Measurements from ENCODE around the gene ZDHHC21.

ZDHHC21 gene, protein sequence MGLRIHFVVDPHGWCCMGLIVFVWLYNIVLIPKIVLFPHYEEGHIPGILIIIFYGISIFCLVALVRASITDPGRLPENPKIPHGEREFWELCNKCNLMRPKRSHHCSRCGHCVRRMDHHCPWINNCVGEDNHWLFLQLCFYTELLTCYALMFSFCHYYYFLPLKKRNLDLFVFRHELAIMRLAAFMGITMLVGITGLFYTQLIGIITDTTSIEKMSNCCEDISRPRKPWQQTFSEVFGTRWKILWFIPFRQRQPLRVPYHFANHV

DNA sequence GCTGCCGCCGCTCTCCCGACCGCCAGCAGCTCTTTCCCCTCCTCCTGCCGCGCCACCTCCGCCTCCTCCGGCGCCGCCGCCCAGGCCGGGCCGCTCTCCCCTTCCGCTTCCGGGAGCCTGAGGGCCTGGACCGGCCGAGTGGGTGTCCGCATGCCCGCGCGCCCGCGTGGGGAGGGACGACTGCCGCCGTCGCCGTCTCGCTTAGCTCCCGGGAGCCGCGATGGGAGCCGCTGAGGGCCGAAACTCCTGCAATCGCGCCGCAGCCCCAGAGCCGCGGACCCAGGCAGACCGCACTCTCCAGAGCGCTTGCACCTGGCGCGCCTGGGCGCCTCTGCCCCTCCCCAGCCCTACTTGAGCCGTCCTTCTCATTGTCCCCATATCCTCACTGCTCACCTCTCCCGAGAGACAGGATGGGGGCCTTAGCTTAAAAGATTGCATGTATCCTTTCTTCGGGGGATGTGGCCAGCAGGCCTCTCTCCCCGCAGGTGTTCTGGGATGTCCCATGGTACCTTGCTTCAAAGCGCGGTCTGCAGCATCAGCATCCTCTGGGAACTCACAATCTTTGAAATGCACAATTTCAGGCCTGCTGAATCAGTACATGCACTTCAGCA is at the start of gene ZDHHC21:
TSS of gene ZDHHC21 (minus strand) at position 182 of the 611 bp plus-strand sequence. CDS start 19,092 bp downstream, outside the sequence.
- DNase-seq (ENCODE audit: low read depth, low spot score), result peak; percentile 80

DNA sequence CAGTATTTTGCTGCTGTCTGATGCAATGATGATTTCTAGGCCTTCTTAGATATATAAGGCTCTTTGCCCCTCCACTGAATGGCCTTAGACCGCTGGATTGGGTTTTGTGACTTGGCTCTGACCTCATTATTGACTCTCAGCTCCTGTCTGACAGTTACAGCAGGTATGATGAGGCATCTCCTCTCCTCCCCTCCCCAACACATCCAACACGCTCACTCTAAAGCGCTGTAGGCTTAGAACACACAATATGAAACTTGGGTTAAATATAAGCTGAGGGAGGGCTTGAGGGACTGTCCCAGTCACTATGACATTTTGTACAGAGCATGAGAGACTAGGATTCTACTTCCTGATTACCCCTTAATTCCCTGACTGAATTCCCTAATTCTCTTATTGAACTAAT is 48.1 kb upstream of the ZDHHC21 start:
- no peak for DNase-seq (ENCODE audit: low read depth, low spot score)

DNA sequence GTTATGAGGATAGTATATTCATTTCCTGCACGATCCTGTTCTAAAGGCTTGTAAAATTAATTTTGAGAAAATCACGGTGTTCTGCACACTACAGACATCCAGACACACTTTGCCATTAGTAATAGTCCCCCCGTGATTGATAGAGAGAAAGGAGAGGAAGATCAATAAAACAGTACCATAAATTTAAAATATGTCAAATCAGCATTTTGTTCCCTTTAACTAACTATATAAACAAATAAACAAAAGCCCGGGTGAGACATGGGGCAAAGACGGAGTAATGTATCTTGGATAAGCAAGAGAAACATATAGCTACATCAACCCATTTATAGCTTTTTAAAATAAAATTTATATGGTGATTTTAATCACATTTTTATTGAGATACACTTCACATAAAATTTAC is 39.9 kb upstream of the ZDHHC21 start:
- DNase-seq (ENCODE audit: low read depth, low spot score), result no peak

DNA sequence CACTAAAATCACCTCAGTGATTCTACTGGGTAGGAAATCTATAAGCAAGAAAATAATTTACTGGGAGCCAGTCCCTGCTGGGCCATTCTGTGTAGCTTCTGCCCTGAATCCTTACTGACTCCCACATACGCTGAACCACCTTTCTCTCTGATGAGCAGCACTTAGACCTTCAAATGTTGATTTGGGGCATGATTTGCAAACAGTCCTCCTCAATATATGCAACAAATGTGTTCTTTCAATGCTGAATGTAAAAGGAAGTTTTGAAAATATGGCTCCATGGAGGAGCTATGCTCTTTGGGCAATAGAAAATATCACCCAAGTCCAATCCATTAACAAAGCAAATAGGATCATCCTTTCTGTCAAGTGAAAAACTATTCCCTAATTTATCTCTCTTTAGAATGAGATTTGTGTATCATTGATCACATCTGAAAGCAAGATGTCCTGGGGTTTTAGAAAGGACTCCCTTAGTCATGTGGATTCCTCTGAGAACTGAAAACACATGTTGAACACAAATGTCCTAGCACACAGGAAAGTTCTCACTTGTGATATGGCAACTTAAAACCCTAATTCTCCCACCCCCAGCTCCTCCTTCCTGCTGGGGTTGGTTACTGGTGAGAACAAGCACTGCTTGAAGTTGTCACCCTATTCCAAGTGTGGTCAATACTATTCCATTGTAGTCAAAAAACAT is 38.2 kb upstream of the ZDHHC21 start:
- DNase-seq (ENCODE audit: low read depth, low spot score), result no peak

DNA sequence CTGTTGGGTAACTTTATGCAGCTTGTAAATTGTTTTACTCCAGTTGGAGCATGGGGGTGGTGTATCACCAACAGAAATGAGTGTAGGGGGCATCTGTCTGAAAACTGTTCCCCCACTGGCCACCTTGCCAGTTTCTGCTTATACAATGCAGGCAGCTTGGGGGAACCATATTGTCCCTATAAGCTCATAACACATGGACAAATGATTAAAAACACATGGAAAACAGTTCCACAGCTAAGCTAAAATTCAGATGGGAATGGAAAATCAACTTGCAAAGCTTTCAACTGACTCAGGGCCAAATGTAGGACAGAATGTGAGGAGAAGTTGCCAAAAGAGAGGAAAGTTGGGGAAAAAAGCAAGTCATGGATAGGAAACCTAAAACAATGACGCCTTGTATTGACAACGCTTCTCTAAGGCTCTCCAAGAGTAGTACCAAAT is 37.2 kb upstream of the ZDHHC21 start:
- no peak for DNase-seq (ENCODE audit: low read depth, low spot score)

DNA sequence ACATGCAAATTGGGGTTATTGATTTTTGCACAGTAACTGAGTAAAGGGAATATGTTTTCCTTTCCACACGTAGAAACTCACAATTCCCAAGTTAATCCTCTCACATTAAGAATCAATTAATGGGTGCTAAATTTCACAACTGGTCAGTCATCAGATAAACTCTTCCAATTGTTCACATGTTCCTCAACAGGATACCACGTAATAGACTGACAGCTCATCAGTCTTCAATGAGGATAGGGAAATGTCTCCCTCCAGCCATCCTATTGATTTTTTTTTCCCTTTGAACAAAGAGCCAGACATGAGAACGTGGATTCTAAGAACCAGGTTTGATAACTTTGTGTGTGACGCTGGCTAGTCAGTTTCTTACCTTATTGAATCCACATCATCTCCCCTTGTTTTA is 30.1 kb upstream of the ZDHHC21 start:
- no peak for DNase-seq (ENCODE audit: low read depth, low spot score)

DNA sequence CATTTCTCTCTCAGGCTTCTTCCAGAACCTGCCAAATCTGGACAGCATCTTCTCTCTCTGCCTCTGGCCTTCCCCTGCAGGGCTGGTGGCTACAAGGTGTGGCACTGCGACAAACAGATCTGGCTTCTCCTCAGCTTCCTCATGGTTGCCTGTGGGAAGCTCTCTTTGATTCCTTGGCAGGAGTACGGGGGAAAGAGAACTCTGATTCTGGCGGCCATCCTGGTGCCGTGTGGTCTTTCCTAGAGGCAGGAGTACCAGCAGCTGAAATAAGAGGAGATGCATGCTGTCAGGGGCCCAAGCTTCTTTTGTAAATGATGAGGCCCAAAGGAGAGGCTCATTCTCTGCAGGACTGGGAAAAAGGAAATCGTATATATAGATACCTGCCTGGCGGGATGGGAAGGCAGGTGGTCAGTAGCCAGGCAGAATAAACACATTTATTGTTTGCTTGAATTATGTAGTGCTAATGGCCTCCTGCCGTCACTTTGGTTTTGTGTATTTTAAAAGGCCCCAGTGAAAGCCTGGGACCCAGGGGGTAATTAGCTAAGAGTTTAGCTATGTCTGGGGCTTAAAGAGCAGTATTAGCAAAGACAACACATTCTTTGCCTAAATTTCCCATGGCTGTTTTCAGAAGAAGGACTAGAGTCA is 29.3 kb upstream of the ZDHHC21 start, which contains the start of gene CER1:
TSS of gene CER1 (minus strand) at position 343 of the 645 bp plus-strand sequence. CDS start at position 282, 61 bp downstream.
- DNase-seq (ENCODE audit: low read depth, low spot score), result no peak

DNA sequence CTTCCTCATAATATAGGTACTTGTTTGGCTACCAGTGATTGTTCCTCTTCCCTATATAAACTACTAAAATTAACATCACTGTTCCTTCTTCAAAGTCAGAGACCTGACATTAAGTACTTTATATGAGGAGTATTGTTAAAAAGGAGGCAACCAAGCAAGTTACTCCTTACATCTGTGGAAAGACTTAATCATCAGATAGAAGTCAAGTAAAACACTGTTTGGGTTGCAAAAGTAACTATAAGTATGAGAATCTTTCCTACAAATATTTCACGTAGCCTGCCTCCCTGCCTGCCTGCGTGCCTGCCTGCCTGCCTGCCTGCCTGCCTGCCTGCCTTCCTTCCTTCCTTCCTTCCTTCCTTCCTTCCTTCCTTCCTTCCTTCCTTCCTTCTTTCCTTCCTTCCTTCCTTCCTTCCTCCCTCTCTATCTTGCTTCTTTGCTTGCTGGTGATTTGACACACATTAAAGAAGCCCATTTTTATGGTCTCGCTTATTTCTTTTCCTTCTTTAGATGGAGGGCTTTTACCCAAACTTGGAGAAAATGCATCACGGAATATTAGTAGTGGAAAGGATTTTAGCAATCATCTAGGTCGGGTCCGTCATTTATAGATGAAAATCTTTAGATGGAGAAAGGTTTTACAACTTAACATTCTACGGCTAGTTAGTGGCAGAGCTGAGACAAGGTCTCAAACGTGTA is 26.1 kb upstream of the ZDHHC21 start:
- DNase-seq (ENCODE audit: low read depth, low spot score), result no peak

DNA sequence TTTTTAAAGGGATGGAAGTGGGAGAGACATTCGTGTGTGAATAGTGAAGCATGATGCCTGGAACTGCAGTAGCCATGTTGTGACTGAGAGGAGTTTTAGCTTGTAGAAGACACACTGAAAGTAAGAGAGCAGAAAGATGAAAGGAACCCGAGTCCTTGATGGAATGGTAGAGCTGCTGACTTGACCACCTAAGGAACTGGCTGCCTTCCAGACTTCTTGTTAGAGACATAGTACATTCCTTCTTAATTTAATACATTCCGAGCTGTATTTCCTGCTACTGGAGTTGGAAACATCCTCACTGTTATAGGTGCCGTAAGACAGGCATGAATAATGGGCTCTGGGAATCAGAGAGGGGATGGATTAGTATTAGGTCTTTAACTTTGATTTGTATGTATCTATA is 21.9 kb upstream of the ZDHHC21 start:
- peak; percentile 51 for DNase-seq (ENCODE audit: low read depth, low spot score)

DNA sequence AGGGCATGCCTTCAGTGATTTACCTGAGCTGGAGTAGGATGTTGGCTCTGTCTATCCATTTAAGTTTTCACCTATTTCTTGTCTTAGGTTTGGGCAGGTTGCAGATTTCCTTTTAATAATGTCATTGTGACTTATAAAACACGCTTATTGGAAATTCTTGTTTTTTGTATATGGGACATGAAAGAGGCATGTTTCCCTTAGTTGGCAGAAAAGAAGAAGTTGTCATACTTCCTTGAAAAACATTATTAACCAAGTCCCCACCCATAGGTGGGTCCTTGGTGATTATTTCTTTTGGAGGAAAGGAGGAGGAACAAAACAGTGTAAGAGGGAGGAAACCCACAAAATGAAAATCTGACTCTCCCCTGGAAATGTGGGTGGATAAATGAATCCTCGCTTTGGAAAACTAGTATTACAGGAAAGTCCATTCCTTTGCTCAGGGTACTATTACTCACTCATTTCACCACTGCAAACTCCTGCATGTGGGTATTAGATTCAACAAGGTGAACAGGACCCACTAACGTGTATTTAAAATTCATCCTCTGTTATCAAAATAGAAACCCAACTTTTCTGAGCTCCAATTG is 20.0 kb upstream of the ZDHHC21 start:
- DNase-seq (ENCODE audit: low read depth, low spot score), result no peak

DNA sequence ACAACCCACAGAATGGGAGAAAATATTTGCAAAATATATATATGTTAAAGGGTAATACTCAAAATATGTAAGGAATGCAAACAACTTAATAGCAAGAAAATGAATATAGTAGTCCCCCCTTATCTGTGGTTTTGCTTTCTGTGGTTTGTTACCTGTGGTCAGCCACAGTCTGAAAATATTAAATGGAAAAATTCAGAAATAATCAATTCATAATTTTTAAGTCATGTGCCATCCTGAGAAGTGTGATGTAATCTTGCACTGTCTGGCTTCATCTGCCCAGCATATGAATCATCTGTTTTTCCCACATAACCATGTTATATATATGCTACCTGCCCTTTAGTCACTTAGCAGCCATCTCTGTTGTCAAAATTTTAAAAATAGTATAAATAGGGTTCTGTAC is 17.6 kb upstream of the ZDHHC21 start:
- DNase-seq (ENCODE audit: low read depth, low spot score), result peak; percentile 18

DNA sequence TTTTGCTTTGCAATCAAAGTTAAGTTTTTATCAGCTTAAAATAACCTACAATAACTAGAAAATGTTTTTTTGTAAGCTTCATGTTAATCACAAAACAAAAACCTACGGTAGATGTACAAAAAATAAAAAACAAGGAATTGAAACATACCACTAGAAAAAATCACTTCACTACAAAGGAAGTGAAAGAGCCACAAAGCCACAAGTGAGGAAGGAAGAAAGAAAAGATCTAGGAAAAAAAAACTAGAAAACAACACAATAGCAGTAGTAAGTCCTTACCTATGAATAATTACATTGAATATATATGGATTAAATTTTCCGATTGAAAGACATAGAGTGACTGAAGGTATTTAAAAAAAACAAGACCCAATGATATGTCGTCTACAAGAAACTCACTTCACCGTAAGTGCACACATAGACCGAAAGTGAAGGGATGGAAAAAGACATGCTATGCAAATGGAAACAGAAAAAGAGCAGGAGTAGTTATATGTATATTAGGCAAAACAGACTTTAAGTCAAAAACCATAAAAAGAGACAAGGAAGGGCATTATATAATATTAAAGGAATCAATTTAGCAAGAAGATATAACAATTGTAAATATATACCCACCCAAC is 13.4 kb upstream of the ZDHHC21 start:
- no peak for DNase-seq (ENCODE audit: low read depth, low spot score)

DNA sequence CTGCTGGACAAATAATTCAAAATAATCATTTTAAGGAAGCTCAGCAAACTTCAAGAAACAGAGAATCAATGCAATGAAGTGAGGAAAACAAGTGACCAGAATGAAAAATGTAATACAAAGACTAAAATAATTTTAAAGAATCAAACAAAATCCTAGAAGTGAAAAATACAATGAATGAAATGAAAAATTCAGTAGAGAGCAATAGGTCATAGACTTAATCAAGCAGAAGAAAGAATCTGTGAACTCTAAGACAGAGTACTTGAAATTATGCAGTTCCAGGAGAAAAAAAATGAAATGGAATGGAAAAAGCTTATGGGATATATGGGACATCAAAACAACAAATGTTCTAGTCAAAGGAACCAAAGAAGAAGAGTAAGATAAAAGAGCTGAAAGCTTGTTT is 11.8 kb upstream of the ZDHHC21 start:
- DNase-seq (ENCODE audit: low read depth, low spot score), result no peak

DNA sequence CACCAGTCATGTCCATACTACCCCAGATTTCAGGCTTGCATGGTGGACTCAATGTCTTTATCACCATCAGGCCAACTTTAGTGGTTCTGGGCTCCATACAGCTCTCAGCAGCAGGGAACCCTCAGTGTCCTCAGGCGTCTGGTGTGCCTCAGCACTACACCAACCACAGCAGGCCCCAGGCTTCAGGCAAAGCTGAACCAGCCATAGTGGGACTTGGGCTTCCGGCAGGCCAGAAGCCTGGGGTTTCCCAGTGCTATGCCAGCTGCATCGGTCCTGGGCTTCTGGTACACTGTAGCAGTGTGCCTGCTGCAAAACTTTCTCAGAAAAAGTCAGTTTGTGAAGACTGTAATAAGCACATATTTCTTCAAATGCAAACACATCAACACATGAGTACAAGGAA is 11.0 kb upstream of the ZDHHC21 start:
- no peak for DNase-seq (ENCODE audit: low read depth, low spot score)

DNA sequence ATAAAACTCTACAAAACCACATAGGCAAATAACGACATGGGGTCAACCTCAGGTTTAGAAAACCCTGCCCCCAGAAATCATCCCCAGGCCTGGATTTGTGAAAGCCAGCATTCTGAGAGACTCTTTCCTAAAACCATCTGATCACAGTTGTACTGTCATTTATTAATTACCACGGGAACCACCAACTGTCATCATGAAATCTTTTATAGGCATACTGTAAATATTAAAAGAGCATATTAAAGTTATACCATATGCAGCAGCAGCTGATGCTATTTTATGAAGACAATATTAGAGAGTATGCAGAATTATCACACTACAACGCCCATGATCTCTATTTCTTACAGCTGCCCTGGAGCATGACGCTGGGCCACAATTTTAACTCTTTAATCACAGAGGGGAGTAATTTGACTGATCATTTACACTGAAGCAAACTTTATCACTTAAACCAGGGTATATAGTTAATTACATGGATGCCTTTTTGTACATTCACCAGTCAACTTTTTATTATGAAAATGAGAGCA is 9.0 kb upstream of the ZDHHC21 start:
- DNase-seq (ENCODE audit: low read depth, low spot score), result no peak

DNA sequence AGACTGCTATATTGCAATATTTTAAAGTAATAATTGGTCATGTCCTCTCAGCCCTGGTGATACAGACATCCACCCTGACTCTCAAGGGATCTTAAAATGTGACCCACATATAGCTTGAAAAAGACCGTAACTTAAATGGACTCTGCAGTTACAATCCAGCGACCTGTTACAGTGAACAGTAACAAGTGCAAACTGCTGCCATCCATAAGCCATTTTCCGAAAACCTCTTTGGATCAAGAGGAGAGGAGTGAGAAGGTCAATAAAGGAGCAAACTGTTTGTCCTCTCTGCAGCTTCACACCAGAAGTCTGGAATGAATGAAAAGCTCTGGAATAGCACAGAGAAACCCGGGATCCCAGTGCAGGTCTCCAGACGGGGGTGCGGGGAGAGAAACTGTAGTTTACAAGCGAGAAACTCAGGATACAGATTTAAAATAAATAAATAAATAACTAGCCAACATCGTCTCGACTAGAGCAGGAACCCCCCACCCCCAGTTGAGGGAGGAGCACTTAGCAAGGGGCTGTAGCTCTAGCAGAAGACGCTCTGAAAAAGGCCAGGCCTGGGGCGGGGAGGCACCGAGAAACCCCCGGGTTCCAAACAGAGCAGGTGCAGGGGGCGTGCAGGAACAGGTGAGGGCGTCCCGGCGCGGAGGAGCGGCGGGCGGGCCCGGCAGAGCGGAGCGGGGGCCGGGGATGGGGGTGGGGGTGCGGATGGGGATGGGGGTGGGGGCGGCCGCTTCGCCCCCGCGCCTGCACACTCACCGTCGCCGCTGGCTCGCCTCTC is 572 bp downstream of the ZDHHC21 start:
- peak; percentile 46 for DNase-seq (ENCODE audit: low read depth, low spot score)

DNA sequence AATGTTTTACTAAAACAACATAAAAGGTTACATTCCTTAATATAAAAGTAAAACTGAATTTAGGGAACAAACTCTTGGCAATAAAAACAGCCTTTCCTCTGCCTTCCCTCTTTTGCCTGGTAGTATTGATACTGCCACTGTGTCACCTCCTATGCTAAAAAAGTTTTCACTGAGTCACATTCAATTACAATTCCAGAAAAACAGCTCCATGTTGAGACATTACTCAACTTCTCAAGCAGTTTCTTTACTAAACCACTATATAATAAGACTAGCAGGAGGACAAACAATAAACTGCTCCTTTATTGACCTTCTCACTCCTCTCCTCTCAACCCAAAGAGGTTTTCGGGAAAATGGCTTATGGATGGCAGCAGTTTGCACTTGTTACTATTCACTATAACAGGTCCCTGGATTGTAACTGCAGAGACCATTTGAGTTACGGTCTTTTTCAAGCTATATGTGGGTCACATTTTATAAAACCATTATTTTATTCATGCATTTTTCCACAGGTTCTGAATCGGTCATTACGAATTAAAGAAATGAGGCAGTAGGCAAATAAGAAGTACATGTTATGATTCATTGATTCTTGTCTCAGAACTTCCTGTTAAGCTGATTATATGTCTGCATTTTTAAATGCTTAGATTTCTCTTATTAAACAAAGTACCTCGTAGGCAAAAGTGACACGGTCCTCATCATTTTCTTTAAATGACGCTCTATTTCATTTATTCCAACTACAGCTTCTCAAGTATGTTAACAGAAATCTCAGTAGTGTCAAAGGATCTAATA is 2.1 kb downstream of the ZDHHC21 start:
- DNase-seq (ENCODE audit: low read depth, low spot score), result no peak

DNA sequence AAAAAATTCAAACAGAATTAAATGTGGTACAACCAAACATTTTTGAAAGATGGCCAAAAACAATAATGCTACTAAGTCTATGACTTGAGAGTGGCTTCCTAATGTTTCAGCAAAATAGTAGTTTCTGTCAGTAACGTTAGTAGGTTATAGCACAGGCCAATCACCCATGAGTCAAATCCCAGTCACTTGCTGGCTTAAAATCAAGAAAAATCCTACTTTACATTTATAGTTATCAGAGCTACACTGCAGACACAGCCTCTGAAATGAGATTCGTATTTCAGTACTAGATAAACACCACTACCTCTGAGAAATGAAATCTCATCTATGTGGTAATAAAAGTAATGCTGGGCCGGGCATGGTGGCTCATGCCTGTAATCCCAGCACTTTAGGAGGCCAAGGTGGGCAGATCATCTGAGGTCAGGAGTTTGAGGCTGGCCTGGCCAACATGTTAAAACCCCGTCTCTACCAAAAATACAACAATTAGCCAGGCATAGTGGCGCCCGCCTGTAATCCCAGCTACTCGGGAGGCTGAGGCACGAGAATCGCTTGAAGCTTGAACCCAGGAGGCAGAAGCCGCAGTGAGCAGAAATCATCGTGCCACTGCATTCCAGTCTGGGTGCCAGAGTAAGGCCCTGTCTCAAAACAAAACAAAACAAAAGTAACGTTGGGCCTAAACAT is 6.1 kb downstream of the ZDHHC21 start:
- peak; percentile 69 for DNase-seq (ENCODE audit: low read depth, low spot score)

Data from astrocyte of the hippocampus (primary cell).